ENCODE results near the gene DMD. TPM values are rescaled to one million over a fixed set of nuclear protein-coding genes. Genes with fewer than 3 reads are reported as not detected.

DMD gene
- total RNA-seq, 1 donor from 2014 or later: 23.9 TPM

DNA sequence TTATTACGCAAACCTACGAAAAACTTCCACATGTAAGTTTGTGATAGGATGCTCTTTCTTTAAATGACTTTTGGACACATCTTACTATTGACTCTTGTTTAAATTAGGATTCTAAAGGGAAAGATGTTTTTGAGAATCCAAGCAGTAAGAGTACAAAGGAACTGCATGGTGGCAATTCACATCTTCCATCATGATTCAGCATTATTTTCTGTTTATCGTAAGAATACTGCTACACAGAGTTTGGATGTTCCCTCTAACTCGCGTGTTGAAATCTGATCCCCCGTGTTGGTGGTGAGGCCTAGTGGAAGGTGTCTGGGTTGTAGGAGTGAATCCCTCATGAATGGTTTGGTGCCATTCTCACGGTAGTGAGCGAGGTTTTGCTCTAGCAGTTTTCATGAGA, 1767.7 kb downstream of the DMD start:
- Mint-ChIP-seq H3K27ac (no peak overlapping the region), H3K4me3 (ENCODE audit: low read depth) (no peak overlapping the region), H3K27me3 (no peaks in the 10 kb centered on the region), H3K36me3 (ENCODE audit: insufficient read depth) (no peaks in the 10 kb centered on the region), H3K9me3 (ENCODE audit: low read depth) (peaks cover 8% of the 10 kb centered on the region), H3K4me1 (ENCODE audit: low read depth) (no peaks in the 10 kb centered on the region)
- no peak for DNase-seq (ENCODE audit: low spot score, unreplicated experiment)
- TF ChIP-seq, protein P1, sequence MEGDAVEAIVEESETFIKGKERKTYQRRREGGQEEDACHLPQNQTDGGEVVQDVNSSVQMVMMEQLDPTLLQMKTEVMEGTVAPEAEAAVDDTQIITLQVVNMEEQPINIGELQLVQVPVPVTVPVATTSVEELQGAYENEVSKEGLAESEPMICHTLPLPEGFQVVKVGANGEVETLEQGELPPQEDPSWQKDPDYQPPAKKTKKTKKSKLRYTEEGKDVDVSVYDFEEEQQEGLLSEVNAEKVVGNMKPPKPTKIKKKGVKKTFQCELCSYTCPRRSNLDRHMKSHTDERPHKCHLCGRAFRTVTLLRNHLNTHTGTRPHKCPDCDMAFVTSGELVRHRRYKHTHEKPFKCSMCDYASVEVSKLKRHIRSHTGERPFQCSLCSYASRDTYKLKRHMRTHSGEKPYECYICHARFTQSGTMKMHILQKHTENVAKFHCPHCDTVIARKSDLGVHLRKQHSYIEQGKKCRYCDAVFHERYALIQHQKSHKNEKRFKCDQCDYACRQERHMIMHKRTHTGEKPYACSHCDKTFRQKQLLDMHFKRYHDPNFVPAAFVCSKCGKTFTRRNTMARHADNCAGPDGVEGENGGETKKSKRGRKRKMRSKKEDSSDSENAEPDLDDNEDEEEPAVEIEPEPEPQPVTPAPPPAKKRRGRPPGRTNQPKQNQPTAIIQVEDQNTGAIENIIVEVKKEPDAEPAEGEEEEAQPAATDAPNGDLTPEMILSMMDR (IDR thresholded peaks at IDR 0.05; ENCODE audit: unreplicated experiment): no peak

DNA sequence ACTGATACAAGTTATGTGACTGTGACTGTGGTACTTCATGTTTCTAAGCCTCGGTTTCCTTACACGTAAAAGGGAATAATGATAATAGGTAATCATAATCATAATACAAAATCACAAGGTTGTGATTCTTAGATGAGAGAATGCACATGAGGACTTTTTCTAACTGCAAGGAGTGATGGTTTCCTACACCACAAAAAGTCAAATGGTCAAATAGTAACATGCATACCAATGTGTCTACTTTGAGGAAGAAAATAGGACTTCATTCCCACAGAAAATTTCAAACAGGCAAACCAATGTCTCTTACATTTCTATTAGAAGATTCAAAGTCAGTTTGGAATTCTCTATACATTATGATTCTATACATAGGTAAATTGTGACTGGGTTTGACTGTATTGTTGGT, 1770.8 kb downstream of the DMD start:
- no peak overlapping the region for H3K4me3 Mint-ChIP-seq (ENCODE audit: low read depth)
- H3K36me3 Mint-ChIP-seq (ENCODE audit: insufficient read depth): no peaks in the 10 kb centered on the region
- DNase-seq (ENCODE audit: low spot score, unreplicated experiment): no peak
- H3K27me3 Mint-ChIP-seq: no peaks in the 10 kb centered on the region
- H3K4me1 Mint-ChIP-seq (ENCODE audit: low read depth): peaks cover 12% of the 10 kb centered on the region
- H3K27ac Mint-ChIP-seq: no peak overlapping the region
- peaks cover 11% of the 10 kb centered on the region for H3K9me3 Mint-ChIP-seq (ENCODE audit: low read depth)
- TF ChIP-seq, protein P1 (IDR thresholded peaks at IDR 0.05; ENCODE audit: unreplicated experiment): no peak

DNA sequence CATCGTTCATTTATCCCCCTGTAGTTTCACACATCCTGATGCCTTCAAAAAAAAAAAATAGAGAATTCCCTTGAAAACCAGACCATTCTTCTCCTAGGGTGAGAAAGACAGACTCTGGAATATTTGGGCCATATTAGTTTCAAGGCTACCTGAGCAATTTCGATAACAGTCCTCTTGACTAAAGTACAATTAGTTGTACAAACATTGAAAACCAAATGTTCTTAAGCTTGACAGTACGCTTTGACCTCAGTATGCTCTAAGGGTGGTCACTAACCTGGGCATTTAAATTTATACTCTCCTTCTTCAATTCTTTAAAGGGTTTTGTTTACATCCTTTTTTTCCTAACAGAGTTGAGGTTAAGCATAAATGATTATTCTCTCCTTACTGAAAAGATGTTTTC, 1774.9 kb downstream of the DMD start:
- no peak for DNase-seq (ENCODE audit: low spot score, unreplicated experiment)
- Mint-ChIP-seq H3K36me3 (ENCODE audit: insufficient read depth) (no peaks in the 10 kb centered on the region), H3K9me3 (ENCODE audit: low read depth) (peaks cover 8% of the 10 kb centered on the region), H3K4me1 (ENCODE audit: low read depth) (peaks cover 18% of the 10 kb centered on the region), H3K27ac (peak overlapping the region; percentile 85), H3K4me3 (ENCODE audit: low read depth) (no peak overlapping the region), H3K27me3 (no peaks in the 10 kb centered on the region)
- TF ChIP-seq, protein P1 (IDR thresholded peaks at IDR 0.05; ENCODE audit: unreplicated experiment): no peak

DNA sequence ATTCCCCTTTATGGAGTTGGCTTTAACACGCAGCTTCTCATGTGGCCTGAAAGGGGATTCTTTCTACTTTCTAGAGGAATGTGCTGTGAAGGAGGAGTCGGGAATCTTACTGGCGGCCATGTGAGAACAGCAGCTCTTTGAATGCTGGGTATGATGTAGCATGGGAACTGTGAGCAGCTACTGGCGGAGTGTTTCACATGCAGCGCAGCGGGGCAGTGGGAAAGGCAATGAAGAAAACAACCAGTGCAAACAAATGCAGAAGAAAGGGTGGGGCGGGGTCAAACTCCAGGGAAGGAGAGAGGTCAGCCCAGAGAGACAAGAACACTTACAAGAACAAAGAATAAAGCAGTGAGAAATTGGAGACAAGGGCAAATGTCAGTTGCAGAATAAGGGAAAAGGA, 1775.8 kb downstream of the DMD start:
- no peaks in the 10 kb centered on the region for H3K27me3 Mint-ChIP-seq
- TF ChIP-seq, protein P1 (IDR thresholded peaks at IDR 0.05; ENCODE audit: unreplicated experiment): no peak
- peaks cover 8% of the 10 kb centered on the region for H3K9me3 Mint-ChIP-seq (ENCODE audit: low read depth)
- DNase-seq (ENCODE audit: low spot score, unreplicated experiment): peak; percentile 17
- peaks cover 18% of the 10 kb centered on the region for H3K4me1 Mint-ChIP-seq (ENCODE audit: low read depth)
- no peaks in the 10 kb centered on the region for H3K36me3 Mint-ChIP-seq (ENCODE audit: insufficient read depth)
- peak overlapping the region; percentile 47 for H3K27ac Mint-ChIP-seq
- H3K4me3 Mint-ChIP-seq (ENCODE audit: low read depth): peak overlapping the region; percentile 12

DNA sequence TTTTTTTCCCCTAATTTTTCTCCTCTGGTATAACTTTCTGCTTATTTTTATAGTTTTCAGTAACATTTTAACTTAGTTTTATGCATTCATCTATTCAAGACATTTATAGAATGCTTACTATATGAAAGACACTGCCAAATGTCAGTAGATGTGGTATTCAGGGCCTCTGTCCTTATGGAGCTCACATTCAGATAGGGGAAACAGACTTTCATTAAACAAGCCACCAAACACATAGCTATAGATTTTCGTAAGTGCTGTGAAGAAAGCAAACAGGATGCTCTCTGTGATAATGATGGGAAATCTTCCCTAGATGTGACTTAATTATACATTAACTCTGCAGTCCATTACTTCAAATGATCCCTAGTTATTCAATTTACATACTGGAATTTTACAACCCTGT, 1777.5 kb downstream of the DMD start:
- Mint-ChIP-seq H3K4me1 (ENCODE audit: low read depth) (peaks cover 18% of the 10 kb centered on the region), H3K27ac (no peak overlapping the region), H3K27me3 (no peaks in the 10 kb centered on the region), H3K36me3 (ENCODE audit: insufficient read depth) (peaks cover 4% of the 10 kb centered on the region), H3K4me3 (ENCODE audit: low read depth) (no peak overlapping the region), H3K9me3 (ENCODE audit: low read depth) (peaks cover 9% of the 10 kb centered on the region)
- DNase-seq (ENCODE audit: low spot score, unreplicated experiment): no peak
- TF ChIP-seq, protein P1 (IDR thresholded peaks at IDR 0.05; ENCODE audit: unreplicated experiment): no peak
